ENCODE results near the gene PRF1.

GRCh38 chr10:70565556-70566514 is 36.7 kb downstream of the PRF1 start:
- TF ChIP-seq CTCF (IDR thresholded peaks at IDR 0.05) (no peak), POLR2AphosphoS5 (IDR thresholded peaks at IDR 0.05) (no peak)
